Osteocyte (in vitro differentiated cells): Measurements from ENCODE around the gene PARS2. TPM values are rescaled to one million over a fixed set of nuclear protein-coding genes. Genes with fewer than 3 reads are reported as not detected.

ENCODE experiments used
- DNase-seq: peaks from one replicate; pipeline ENCODE4 v3.0.0; 2021; ENCODE audit warnings: mixed read lengths; ENCODE audit not compliant: unreplicated experiment; ENCODE audit errors: extremely low spot score
- H3K27ac Mint-ChIP-seq: one replicate; pipeline ENCODE4 v1.8.0; 2021; ENCODE audit warnings: mild to moderate bottlenecking, mixed read lengths; ENCODE audit not compliant: unreplicated experiment
- H3K27me3 Mint-ChIP-seq: one replicate; pipeline ENCODE4 v1.8.0; 2021; ENCODE audit warnings: mixed read lengths; ENCODE audit not compliant: unreplicated experiment
- H3K36me3 Mint-ChIP-seq: one replicate; pipeline ENCODE4 v1.8.0; 2021; ENCODE audit warnings: mixed read lengths; ENCODE audit not compliant: unreplicated experiment
- H3K4me1 Mint-ChIP-seq: one replicate; pipeline ENCODE4 v1.8.0; 2021; ENCODE audit warnings: mixed read lengths; ENCODE audit not compliant: unreplicated experiment
- H3K4me3 Mint-ChIP-seq: one replicate; pipeline ENCODE4 v1.8.0; 2021; ENCODE audit warnings: mild to moderate bottlenecking, moderate library complexity, mixed read lengths; ENCODE audit not compliant: unreplicated experiment
- H3K9me3 Mint-ChIP-seq: one replicate; pipeline ENCODE4 v1.8.0; 2021; ENCODE audit warnings: mixed read lengths; ENCODE audit not compliant: unreplicated experiment
- CTCF ChIP-seq: fragments of 200-600 bp; sonication (generic); IDR thresholded peaks from 2 replicates; pipeline ENCODE4 v1.5.0; 2021; ENCODE audit warnings: antibody characterized with exemption, mild to moderate bottlenecking, moderate library complexity
- total RNA-seq: library from RNA; stranded (reverse); gene quantifications from 2 replicates; pipeline ENCODE4 v1.2.1, GENCODE V29; 2021

PARS2 gene
- total RNA-seq, 1 donor from 2014 or later: 4.4 TPM

DNA sequence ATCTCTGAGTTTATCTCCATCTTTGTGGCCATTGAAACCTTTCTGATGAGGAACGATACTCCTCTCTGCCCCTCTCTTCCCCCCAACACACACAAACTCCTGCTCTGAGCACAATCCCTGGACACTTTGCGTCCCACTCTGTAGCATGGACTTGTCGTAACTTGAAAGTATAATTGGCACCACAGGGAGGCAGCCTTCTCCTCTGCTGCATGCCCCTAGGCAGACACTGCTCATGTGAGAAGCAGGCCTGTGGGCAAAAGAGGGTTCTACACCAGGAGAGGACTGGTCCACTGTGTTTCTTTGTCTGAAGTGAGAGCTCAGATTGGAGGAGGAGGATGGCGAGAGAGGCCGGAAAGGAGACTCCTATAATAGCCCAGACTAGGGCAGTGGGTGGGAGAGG is 3.8 kb upstream of the PARS2 start:
- no peak overlapping the region for H3K27ac Mint-ChIP-seq
- H3K4me3 Mint-ChIP-seq: no peak overlapping the region
- no peak for TF ChIP-seq CTCF
- no peaks in the 10 kb centered on the region for H3K36me3 Mint-ChIP-seq
- DNase-seq: no peak
- peaks cover 14% of the 10 kb centered on the region for H3K27me3 Mint-ChIP-seq
- peaks cover 12% of the 10 kb centered on the region for H3K4me1 Mint-ChIP-seq
- H3K9me3 Mint-ChIP-seq: no peaks in the 10 kb centered on the region

GRCh38 chr1:54767526-54767925 is 3.2 kb upstream of the PARS2 start:
- TF ChIP-seq CTCF: no peak
- Mint-ChIP-seq H3K9me3 (no peaks in the 10 kb centered on the region), H3K36me3 (no peaks in the 10 kb centered on the region), H3K4me3 (no peak overlapping the region), H3K27ac (no peak overlapping the region), H3K4me1 (peaks cover 13% of the 10 kb centered on the region), H3K27me3 (peaks cover 14% of the 10 kb centered on the region)
- no peak for DNase-seq

- no peaks in the 10 kb centered on the region for H3K9me3 Mint-ChIP-seq
- no peaks in the 10 kb centered on the region for H3K36me3 Mint-ChIP-seq
- no peak overlapping the region for H3K27ac Mint-ChIP-seq
- TF ChIP-seq CTCF: no peak
- DNase-seq: no peak
- H3K4me3 Mint-ChIP-seq: no peak overlapping the region
- peaks cover 14% of the 10 kb centered on the region for H3K27me3 Mint-ChIP-seq
- H3K4me1 Mint-ChIP-seq: peaks cover 13% of the 10 kb centered on the region
Measured at GRCh38 chr1:54766726-54767125, 2.4 kb upstream of the PARS2 start.

- H3K9me3 Mint-ChIP-seq: no peaks in the 10 kb centered on the region
- H3K27me3 Mint-ChIP-seq: peaks cover 12% of the 10 kb centered on the region
- peak overlapping the region; percentile 80 for H3K27ac Mint-ChIP-seq
- H3K36me3 Mint-ChIP-seq: no peaks in the 10 kb centered on the region
- TF ChIP-seq CTCF: no peak
- H3K4me3 Mint-ChIP-seq: peak overlapping the region; percentile 92
- peaks cover 13% of the 10 kb centered on the region for H3K4me1 Mint-ChIP-seq
- no peak for DNase-seq
Measured at GRCh38 chr1:54764922-54765561, 719 bp upstream of the PARS2 start.

- Mint-ChIP-seq H3K27me3 (peaks cover 11% of the 10 kb centered on the region), H3K4me1 (peaks cover 13% of the 10 kb centered on the region), H3K36me3 (no peaks in the 10 kb centered on the region), H3K4me3 (peak overlapping the region; percentile 92), H3K27ac (peak overlapping the region; percentile 96), H3K9me3 (no peaks in the 10 kb centered on the region)
- TF ChIP-seq CTCF: no peak
- DNase-seq: no peak
Measured at GRCh38 chr1:54763816-54764132, 549 bp downstream of the PARS2 start.
